ENCODE results near the gene PPP6C.
A peak's percentile ranks its signal among the peaks of the same experiment; 100 is the strongest.
"Not testable (repeated sequence)": the region's sequence is repeated elsewhere in the genome, so short reads cannot be mapped to it uniquely, and the experiment has no call there.

PPP6C gene

DNA sequence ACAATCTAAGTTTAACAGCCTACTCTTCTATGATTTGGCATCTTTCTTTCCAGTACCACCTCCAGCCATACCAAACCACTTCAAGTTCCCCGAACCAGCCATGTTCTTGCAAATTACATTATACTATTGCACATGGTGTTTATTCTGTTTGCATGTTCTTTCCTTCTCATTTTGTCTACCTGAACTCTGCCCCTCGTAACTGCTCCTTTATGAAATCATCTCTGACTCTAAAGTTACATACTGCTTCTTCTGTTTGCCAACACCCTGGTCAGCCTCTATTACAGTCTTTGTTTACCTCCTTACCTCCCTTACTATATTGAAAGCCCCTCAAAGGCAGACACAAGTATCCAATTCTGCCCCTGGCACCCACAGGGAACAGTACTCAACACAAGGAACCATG is 6.0 kb downstream of the PPP6C start:
- DNase-seq (ENCODE audit: low read depth, low spot score), result no peak
- no peak overlapping the region for H3K27ac ChIP-seq

DNA sequence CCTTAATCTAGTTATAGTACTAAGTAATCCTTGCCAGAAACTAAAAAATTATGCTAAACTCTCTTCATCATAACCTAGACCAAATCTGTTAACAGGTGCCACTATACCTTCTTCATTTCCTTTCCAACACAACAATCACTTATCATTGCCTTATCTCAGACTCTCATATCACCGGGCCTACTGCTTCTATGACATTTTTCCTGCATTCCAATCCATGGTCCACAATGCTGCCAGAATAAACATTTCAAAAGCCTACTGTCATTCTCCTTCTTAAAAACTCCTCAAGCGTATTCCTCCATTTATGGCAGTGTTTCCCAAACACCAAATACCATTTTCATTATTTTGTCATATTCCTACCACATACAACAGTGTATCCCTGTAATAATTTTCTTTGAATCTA is 6.5 kb downstream of the PPP6C start:
- DNase-seq (ENCODE audit: low read depth, low spot score), result no peak
- H3K27ac ChIP-seq, result no peak overlapping the region

DNA sequence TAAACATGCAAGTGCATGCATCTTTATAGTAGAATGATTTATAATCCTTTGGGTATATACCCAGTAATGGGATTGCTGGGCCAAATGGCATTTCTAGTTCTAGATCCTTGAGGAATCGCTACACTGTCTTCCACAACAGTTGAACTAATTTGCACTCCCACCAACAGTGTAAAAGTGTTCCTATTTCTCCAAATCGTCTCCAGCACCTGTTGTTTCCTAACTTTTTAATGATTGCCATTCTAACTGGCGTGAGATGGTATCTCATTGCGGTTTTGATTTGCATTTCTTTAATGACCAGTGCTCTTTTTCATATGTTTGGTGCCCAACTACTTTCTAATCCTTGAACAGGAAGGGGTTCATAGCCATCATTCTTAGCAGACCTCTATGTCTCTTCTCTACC is 7.8 kb downstream of the PPP6C start:
- not testable (repeated sequence) for DNase-seq (ENCODE audit: low read depth, low spot score); H3K27ac ChIP-seq

DNA sequence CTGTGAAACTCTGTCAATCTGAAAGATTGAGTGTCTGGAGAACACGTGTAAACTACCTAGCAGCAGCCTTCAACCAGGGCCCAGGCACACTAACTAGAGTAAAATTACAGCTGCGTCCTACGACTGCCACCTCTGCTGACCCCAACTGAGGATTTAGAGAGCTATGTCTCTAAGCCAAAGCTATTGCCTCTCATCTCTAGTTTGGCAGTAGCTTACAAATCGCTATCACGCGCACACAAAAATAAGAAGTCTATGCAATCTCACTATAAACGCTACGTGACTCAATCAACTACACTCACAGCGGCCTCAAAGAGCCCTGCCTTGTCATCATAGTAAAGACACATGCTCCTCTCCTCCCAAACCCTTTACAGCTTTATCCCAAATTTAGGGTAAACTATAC is 8.7 kb downstream of the PPP6C start:
- no peak for DNase-seq (ENCODE audit: low read depth, low spot score)
- H3K27ac ChIP-seq, result no peak overlapping the region

DNA sequence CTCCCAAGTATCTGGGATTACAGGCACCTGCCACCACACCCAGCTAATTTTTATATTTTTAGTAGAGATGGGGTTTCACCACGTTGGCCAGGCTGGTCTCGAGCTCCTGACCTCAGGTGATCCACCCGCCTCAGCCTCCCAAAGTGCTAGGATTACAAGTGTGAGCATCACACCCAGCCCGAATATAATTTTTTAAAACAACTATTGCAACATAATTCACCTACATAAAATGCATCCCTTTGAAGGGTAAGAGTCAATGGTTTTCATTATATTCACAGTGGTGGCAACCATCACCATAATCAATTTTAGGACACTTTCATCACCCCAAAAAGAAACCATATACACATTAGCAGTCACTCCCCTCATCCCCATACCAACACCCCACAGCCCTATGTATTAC is 9.8 kb downstream of the PPP6C start:
- not testable (repeated sequence) for H3K27ac ChIP-seq; DNase-seq (ENCODE audit: low read depth, low spot score)

DNA sequence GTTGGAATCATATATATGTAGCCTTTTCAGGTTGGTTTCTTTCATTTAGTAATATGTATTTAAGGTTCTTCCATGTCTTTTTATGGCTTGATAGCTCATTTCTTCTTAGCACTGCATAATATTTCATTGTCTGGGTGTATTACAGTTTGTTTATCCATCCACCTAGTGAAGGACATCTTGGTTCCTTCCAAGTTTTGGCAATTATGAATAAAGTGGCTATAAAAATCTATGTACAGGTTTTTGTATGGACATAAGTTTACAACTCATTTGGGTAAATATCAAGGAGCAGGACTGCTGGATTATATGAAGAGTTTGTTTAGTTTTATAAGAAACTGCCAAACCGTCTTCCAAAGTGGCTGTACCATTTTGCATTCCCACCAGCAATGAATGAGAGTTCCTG is 11.7 kb downstream of the PPP6C start:
- no peak overlapping the region for H3K27ac ChIP-seq
- no peak for DNase-seq (ENCODE audit: low read depth, low spot score)

DNA sequence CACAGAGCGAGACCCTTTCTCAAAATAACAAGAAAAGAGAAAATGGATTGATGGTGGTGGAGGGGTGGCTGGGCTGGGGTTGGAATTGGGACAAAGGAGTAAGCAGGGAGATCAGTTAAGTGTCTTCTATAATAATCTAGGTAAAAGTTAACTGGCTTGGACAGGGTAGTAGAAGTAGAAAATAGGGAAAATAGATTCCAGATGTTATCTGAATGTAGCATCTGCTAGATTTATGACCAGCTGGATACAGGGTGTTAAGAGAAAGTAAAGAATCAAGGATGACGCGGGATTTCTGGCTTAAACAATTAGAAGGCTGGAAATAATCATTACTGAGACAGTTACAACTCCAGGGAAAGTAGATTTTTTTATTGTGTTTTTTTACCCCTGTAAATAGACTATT is 13.0 kb downstream of the PPP6C start:
- no peak for DNase-seq (ENCODE audit: low read depth, low spot score)
- H3K27ac ChIP-seq, result no peak overlapping the region

DNA sequence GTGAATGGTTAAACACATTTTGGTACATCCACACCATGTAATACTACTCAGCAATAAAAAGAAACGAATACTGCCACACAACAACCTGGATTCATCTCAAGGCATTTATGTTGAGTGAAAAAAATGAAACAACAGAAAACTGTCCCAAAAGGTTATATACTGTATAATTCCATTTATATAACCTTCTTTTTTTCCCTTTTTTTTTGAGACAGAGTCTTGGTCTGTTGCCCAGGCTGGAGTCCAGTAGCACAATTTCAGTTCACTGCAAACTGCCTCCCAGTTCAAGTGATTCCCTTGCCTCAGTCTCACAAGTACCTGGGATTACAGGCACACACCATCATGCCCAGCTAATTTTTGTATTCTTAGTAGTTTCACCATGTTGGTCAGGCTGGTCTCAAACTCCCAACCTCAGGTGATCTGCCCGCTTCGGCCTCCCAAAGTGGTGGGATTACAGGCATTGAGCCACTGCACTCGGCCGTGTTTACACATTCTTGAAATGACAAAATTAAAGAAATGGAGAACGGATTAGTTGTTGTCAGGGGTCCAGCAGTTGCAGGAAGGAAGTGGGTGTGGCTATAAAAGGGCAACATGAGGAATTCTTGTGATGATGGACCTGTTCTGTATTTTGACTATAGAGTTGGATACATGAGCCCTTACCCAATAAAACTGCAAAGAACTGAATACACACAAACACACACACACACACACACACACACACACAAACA is 17.4 kb downstream of the PPP6C start:
- no peak for DNase-seq (ENCODE audit: low read depth, low spot score)
- H3K27ac ChIP-seq, result no peak overlapping the region

DNA sequence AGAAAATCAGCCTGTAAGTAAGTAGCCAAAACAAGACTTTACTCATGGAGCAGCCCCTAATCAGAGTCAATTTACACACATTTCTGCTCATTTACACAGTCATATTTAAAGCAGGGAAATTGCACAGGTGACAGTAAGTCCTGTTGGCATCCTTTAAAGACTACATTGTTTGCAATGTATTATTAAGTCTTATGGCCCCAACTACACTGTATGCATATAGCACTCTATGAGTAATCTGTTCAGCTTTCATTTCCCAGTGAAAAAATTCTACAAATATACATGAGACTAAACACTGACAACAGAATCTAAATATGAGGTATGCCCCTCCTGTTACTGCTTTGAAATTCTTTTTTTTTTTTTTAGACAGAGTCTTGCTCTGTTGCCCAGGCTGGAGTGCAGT is 19.7 kb downstream of the PPP6C start:
- DNase-seq (ENCODE audit: low read depth, low spot score), result no peak
- peak overlapping the region; percentile 25 for H3K27ac ChIP-seq

DNA sequence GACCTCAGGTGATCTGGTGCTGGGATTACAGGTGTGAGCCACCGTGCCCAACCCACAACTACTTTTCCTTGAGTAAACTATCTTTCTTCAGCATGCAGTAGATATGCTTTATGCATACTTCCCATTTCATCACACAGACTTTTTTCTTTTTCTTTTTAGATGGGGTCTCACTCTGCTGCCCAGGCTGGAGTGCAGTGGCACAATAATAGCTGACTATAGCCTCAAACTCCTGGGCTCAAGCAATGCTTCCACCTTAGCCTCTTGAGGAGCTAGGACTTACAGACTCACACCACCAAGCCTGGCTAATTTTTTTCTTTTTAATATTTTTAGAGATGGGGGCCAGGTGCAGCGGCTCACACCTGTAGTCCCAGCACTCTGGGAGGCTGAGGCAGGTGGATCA is 22.8 kb downstream of the PPP6C start:
- DNase-seq (ENCODE audit: low read depth, low spot score), result no peak

DNA sequence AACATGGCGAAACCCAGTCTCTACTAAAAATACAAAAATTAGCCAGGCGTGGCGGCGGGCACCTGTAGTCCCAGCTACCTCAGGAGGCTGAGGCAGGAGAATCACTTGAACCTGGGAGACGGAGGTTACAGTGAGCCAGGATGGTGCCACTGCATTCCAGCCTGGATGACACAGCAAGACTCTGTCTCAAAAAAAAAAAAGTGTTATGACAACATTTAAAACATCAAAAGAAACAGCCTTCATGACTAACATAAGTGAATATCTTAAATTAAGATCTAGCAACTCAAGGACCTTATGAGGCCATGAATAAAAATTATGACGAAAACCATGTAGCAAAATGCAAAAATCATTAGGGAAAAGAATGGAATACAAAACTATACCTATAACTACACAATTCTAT is 26.7 kb downstream of the PPP6C start:
- not testable (repeated sequence) for DNase-seq (ENCODE audit: low read depth, low spot score)

More for the DNA sequence above, 22.8 kb downstream of the PPP6C start:
- no peak overlapping the region for H3K27ac ChIP-seq

DNA sequence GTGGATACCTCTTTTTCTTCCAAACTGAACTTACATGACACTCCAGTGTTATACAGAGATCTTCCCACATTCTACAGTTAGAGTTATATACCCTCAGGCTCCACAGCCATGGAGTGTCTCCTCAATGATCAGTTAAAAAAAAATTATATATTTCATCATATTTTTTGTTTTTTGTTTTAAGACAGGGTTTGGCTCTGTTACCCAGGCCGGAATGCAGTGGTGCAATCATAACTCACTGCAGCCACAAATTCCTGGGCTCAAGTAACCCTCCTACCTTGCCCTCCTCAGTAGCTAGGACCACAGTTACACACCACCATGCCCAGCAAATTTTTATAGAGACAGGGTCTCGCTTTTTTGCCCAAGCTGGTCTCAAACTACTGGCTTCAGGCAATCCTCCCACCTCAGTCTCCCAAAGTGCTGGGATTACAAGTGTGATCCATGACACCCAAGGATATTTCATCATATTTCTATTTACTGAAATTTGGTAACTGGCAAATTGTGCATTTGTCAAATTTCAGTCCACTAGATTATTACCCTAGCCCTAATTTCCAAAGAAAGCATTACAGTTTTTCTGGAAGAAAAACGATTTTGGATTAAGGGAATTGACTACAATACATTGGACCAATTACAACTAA is 28.2 kb downstream of the PPP6C start:
- H3K27ac ChIP-seq, result peak overlapping the region; percentile 33
- no peak for DNase-seq (ENCODE audit: low read depth, low spot score)

More for the DNA sequence above, 26.7 kb downstream of the PPP6C start:
- H3K27ac ChIP-seq, result not testable (repeated sequence)

DNA sequence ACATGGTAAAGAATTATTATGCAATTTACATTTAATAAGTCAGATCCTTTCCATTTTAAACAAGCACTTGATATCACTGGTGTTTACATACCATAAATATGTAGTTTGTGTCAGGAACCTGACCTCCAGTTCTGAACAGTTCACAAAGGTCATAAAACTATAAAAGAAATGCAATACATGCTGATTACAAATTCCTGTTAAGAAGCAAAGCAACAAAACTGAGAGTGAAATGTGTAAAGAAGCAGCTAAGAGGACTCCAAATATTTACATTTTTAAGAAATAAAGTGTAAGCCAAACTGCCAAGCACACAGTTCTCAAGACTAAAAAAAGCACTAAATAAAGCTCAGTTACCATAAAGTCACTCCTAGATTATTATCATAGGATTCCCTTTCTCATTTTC is 28.9 kb downstream of the PPP6C start:
- DNase-seq (ENCODE audit: low read depth, low spot score), result no peak
- H3K27ac ChIP-seq, result peak overlapping the region; percentile 33

DNA sequence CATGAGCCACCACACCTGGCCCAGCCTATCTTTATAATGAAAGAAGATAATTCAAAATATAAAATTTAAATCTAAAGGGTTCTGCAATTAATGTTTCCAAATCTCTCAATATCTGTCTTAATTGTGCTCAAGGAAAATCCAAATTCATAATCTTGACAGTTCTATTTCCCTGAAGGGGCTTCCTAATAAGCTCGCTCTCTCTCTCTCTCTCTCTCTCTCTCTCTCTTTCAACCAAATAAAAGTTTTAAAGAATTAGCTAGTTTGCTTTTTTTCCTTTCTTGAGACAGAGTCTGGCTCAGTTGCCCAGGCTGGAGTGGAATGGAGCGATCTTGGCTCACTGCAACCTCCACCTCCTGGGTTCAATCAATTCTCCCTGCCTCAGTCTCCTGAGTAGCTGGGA is 33.1 kb downstream of the PPP6C start:
- no peak for DNase-seq (ENCODE audit: low read depth, low spot score)

DNA sequence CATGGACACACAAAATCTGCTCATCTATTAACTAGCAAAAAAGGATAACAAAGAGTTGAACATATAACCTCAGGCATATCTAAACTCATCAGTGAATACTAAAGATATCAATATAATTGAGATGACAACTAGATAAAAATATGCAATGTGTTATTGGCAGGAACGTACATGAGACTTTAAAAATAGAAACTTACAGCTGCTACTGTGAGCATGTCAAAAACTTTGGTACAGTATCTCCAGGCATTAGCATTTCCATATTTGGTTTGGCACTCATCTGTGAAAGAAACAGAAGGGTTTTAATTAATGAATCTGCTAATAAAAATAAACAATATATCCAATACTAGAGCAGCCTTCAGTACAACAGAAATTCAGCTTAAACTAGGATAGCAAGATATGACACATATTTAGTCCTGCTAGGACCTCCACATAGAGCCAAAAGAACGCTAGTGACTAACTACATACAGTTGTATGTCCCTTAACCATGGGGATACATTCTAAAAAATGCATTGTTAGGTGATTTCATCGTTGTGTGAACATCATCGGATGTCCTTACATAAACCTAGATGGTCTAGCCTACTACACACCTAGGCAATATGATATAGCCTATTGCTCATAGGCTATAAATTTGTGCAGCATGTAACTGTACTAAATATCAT is 35.8 kb downstream of the PPP6C start:
- no peak overlapping the region for H3K27ac ChIP-seq

More for the DNA sequence above, 33.1 kb downstream of the PPP6C start:
- no peak overlapping the region for H3K27ac ChIP-seq

DNA sequence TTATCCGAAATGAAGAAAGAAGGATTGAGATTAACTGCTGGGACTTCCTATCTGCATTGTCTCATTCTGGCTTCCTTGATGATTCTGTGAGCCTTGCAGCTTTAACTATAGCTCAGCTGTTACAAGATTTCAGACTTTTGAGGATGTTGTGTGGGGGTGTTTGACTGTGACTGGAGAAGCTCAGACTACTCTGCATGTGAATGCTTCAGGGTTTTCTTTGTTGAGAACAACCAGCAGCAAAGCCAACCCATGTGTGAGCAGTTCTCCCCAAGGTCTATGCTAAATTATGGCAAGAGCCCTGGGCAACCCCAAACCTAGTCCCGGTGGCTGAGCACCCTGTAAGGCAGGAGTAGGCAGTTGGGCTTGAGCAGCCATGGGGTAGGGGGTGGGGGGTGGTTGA is 37.9 kb downstream of the PPP6C start:
- DNase-seq (ENCODE audit: low read depth, low spot score), result no peak
- H3K27ac ChIP-seq, result no peak overlapping the region

More for the DNA sequence above, 35.8 kb downstream of the PPP6C start:
- no peak for DNase-seq (ENCODE audit: low read depth, low spot score)

DNA sequence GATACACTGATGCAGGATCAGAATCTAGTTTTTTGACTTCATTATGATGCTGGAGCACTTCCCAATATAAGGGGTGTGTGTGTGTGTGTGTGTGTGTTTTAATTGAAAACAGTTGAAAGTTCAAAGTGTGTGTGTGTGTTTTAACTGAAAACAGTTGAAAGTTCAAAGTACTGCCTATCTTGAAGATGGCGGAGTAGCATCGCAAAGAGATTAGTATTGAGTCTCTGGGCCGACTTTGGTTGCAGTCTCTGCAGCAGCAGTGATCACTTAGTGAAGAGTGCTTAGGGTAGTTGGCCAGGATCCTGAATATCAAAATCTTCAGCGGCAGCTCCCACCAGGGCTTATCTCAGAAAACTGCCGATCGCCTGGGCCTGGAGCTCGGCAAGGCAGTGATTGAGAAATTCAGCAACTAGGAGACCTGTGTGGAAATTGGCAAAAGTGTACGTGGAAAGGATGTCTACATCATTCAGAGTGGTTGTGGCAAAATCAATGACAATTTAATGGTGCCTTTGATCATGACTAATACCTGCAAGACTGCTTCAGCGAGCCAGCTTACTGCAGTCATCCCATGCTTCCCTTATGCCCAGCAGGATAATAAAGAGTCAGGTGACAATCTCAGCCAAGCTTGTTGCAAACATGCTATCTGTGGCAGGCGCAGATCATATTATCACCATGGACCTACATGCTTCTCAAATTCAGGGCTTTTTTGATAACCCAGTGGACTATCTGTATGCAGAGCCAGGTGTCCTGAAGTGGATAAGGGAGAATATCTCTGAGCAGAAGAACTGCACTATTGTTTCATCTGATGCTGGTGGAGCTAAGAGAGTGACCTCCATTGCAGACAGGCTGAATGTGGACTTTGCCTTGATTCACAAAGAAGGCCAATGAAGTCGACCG is 39.0 kb downstream of the PPP6C start:
- H3K27ac ChIP-seq, result no peak overlapping the region
- DNase-seq (ENCODE audit: low read depth, low spot score), result no peak

DNA sequence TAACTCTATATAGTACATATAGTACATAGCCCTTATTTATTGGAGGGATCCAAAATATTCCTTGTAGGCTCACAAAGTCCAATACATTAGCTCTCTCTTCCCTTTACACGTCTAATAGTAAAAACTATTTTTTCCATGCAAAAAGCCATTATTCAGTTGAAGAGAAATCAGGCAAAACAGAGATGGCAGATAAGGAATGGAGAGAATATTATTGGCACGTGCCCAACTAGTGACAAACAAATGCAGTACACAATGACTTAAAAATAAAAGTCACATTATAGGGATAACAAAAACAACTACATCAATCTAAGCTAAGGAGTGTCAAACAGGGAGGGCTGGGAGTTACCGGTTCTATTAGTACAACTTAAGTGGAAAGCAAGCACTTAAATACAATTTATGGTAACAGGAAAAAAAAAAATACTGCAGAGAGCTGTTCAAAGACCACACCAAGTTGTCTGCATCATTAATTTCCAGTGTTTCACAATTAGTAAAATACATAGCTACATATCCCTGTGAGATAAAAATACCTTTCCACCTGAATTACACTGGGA is 42.1 kb downstream of the PPP6C start:
- no peak overlapping the region for H3K27ac ChIP-seq
- DNase-seq (ENCODE audit: low read depth, low spot score), result no peak

DNA sequence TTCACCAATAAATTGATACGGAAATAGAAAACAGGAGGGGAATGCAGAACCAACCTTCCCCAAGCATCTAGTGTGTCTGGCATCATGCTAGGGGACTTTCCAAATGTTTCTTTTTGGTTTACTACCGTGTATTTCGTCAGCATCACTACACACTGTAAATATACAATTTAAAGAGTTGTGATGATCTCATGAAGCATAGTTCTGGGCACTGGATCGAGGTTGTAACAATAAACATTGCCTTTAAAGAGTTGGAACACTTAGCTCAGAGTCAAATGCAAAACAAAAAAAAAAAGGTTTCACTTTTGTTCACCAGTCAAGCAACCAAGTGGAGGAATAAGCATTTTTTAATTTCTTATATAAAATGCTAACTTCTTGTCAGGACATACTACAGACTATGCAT is 43.4 kb downstream of the PPP6C start:
- no peak overlapping the region for H3K27ac ChIP-seq
- no peak for DNase-seq (ENCODE audit: low read depth, low spot score)

DNA sequence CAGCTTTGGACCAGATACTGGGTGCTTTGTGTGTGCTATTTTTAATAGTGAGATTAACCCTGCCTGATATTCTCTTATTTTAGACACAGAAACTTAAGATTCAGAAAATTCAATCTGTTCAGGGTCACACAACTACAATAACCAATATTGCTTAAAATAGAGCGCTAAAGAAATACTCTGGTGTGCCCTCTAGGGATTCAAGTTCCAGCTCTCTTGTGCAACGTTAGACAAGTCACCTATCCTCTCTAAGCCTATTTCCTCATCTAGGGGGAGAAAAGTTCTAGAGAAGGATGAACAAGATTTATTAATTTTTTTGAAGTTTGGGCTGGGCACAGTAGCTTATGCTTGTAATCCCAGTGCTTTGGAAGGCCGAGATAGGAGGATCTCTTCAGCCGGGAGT is 44.2 kb downstream of the PPP6C start:
- no peak for DNase-seq (ENCODE audit: low read depth, low spot score)
- H3K27ac ChIP-seq, result no peak overlapping the region
